Adipose tissue (tissue), 3 donors: ENCODE measurements around the gene ZBED4. TPM values are rescaled to one million over a fixed set of nuclear protein-coding genes. Genes with fewer than 3 reads are reported as not detected.

Experiments
- H3K27ac ChIP-seq: one replicate; pipeline ENCODE4 v1.5.1; 2013; ENCODE audit warnings: low read depth, low read length
- WGBS, 3 donors: extraction: QIAGEN DNeasy Blood & Tissue Kit; methylation state at CpG; one replicate each; pipeline ENCODE4 v1.1.7; 2013; 5-methylcytosine and 5-hydroxymethylcytosine counted together
- polyA plus RNA-seq, 3 donors: library from polyadenylated mRNA; stranded (reverse); fragments of 200-250 nt; gene quantifications; one replicate each; pipeline ENCODE4 v1.2.3, GENCODE V29; 2013
- donor health status: healthy with polysubstance abuse.
- donor health status: Bipolar disorder and iron deficiency.
- donor health status: healthy.

Gene ZBED4
- polyA plus RNA-seq, 3 donors, result 2.4 to 4.3 (median 2.8) TPM

GRCh38 chr22:49907807-49908206, 54.2 kb downstream of the ZBED4 start:
- 95 to 97% (median 96%) methylated on average over 19 of the region's 19 CpGs for WGBS, 3 donors
- no peak overlapping the region for H3K27ac ChIP-seq

GRCh38 chr22:49909476-49910205, 56.0 kb downstream of the ZBED4 start:
- 94 to 95% (median 94%) methylated on average over 23 of the region's 23 CpGs for WGBS, 3 donors
- no peak overlapping the region for H3K27ac ChIP-seq

GRCh38 chr22:49910229-49911155, 56.8 kb downstream of the ZBED4 start:
- H3K27ac ChIP-seq, result no peak overlapping the region
- WGBS, 3 donors, result 92 to 94% (median 93%) methylated on average over 27 of the region's 27 CpGs

- 92 to 96% (median 95%) methylated on average over 30 of the region's 30 CpGs for WGBS, 3 donors
- no peak overlapping the region for H3K27ac ChIP-seq
Measured at GRCh38 chr22:49911881-49912625, 58.4 kb downstream of the ZBED4 start.

- H3K27ac ChIP-seq, result no peak overlapping the region
- WGBS, 3 donors, result 94 to 97% (median 96%) methylated on average over 14 of the region's 14 CpGs
Measured at GRCh38 chr22:49913026-49913425, 59.4 kb downstream of the ZBED4 start.

GRCh38 chr22:49913446-49913845, 59.8 kb downstream of the ZBED4 start:
- H3K27ac ChIP-seq, result no peak overlapping the region
- 93 to 97% (median 95%) methylated on average over 14 of the region's 14 CpGs for WGBS, 3 donors

GRCh38 chr22:49914256-49914655, 60.6 kb downstream of the ZBED4 start:
- no peak overlapping the region for H3K27ac ChIP-seq
- 88 to 89% (median 89%) methylated on average over 12 of the region's 12 CpGs for WGBS, 3 donors

- WGBS, 3 donors, result 94 to 96% (median 95%) methylated on average over 12 of the region's 12 CpGs
Measured at GRCh38 chr22:49915610-49916009, 62.0 kb downstream of the ZBED4 start.

GRCh38 chr22:49916831-49917230, 63.2 kb downstream of the ZBED4 start:
- 90 to 91% (median 91%) methylated on average over 11 of the region's 11 CpGs for WGBS, 3 donors
- H3K27ac ChIP-seq, result no peak overlapping the region

More at GRCh38 chr22:49915610-49916009, 62.0 kb downstream of the ZBED4 start:
- H3K27ac ChIP-seq, result no peak overlapping the region

GRCh38 chr22:49917974-49918910, 64.6 kb downstream of the ZBED4 start, which contains the start of the genes ALG12 and CRELD2:
TSS of gene ALG12 (minus strand) at chr22:49918438. CDS start at chr22:49913765, 4,673 bp downstream.
TSS of gene CRELD2 (plus strand) at chr22:49918634. CDS start at chr22:49918770, 136 bp downstream.
- WGBS, 3 donors, result 0 to 1% (median 1%) methylated on average over 79 to 103 of the region's 103 CpGs

GRCh38 chr22:49918911-49919881, 65.6 kb downstream of the ZBED4 start:
- H3K27ac ChIP-seq, result no peak overlapping the region

More at GRCh38 chr22:49917974-49918910, 64.6 kb downstream of the ZBED4 start, which contains the start of the genes ALG12 and CRELD2:
- peak within 1 kb of the TSS; percentile 21 for H3K27ac ChIP-seq

GRCh38 chr22:49920859-49921258, 67.2 kb downstream of the ZBED4 start:
- no peak overlapping the region for H3K27ac ChIP-seq
- WGBS, 3 donors, result 95 to 96% (median 96%) methylated on average over 18 of the region's 18 CpGs

More at GRCh38 chr22:49918911-49919881, 65.6 kb downstream of the ZBED4 start:
- 28 to 43% (median 41%) methylated on average over 46 to 47 of the region's 47 CpGs for WGBS, 3 donors

- WGBS, 3 donors, result 91 to 93% (median 92%) methylated on average over 35 of the region's 35 CpGs
- H3K27ac ChIP-seq, result no peak overlapping the region
Measured at GRCh38 chr22:49921508-49922278, 68.0 kb downstream of the ZBED4 start.

GRCh38 chr22:49922484-49922883, 68.8 kb downstream of the ZBED4 start:
- H3K27ac ChIP-seq, result no peak overlapping the region

GRCh38 chr22:49922926-49923325, 69.3 kb downstream of the ZBED4 start:
- H3K27ac ChIP-seq, result no peak overlapping the region
- WGBS, 3 donors, result 94 to 95% (median 95%) methylated on average over 22 to 25 of the region's 25 CpGs

More at GRCh38 chr22:49922484-49922883, 68.8 kb downstream of the ZBED4 start:
- 92 to 93% (median 92%) methylated on average over 19 to 22 of the region's 22 CpGs for WGBS, 3 donors
